ENCODE measurements around the gene LRRC3B.
"Not testable (repeated sequence)": the region's sequence is repeated elsewhere in the genome, so short reads cannot be mapped to it uniquely, and the experiment has no call there.

The LRRC3B gene

GRCh38 chr3:26622621-26623418, at the start of gene LRRC3B:
LRRC3B (plus strand) TSS chr3:26622772; CDS start chr3:26709673, 86,901 bp downstream.
- peak; percentile 70 for DNase-seq (ENCODE audit: low spot score)

DNA sequence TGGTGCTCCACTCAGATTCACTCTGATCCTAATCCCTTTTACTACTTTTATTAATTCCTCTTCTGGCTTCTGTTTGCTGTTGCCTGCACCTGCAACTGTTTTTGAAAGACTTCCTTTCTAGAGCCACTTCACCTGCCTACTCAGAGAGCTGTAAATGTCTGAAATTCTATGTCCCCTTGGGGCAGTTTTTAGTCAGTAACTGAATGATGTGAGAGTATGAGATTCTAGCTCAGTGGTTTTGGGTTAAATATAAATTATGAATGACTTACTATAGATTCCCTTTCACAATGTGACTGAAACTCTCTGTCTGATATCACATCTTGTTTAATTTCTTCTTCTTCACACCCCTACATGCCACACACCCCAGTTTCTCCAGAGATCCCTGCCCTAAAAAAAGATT, 47.8 kb upstream of the LRRC3B start:
- DNase-seq (ENCODE audit: low spot score), result no peak

DNA sequence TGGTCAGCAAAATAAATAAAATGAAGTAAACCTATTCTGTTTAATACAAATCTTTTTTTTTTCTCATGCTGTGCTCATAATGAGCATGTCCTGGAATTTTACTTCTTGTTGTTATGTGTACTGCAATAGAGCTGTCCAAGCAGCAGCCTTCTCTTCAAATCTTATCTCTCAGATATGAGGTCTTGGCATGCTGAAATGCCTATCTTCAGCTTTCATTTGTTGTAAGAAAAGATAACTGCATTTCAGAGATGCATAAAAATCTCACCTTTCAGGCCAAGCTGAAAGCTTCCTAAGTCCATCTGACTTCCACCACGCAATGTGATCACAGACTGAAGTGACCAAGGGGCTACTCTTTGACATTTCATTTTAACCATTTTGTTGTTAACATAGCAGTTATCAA, 43.5 kb upstream of the LRRC3B start:
- DNase-seq (ENCODE audit: low spot score), result no peak

DNA sequence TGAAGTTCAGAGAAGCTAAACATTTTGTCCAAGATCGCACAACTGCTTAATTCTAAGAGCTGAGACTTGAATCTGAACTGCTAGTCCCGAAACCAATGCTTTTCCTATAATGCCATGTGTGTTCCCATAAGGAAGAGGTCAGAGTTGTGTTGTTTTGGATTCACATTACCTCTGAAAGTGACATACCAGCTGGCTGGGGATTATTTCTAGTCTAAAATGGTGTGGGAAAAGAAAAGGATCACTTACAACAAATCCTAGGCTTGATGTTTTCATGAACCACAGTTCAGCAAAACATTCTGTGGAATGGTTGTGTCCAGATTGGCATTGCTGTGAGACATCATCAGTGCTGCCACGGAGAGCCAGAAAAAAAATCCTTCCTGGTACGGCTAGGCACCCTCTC, 35.0 kb upstream of the LRRC3B start:
- no peak for DNase-seq (ENCODE audit: low spot score)

DNA sequence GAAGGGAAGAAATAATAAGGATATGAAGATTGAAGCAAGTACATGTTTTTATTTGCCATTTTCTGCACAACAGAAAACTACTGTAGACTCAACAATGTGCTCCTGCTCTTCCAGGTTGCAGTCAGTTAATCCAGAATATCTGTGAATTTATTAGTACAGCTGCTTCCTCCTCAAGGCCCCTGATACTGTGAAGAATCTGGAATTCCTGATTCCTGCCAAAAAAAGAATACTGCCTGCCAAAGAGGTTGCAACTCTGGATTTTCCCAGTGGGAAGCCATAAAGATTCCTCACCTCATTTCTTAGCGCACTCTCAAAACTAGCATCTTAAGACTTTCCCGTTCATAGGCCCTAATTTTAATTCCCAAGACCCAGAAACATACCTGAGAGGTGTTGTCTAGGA, 33.6 kb upstream of the LRRC3B start:
- DNase-seq (ENCODE audit: low spot score), result no peak

- DNase-seq (ENCODE audit: low spot score), result no peak
Measured at GRCh38 chr3:26589678-26590077, 32.9 kb upstream of the LRRC3B start.

GRCh38 chr3:26590919-26591484, 31.6 kb upstream of the LRRC3B start:
- DNase-seq (ENCODE audit: low spot score), result no peak

DNA sequence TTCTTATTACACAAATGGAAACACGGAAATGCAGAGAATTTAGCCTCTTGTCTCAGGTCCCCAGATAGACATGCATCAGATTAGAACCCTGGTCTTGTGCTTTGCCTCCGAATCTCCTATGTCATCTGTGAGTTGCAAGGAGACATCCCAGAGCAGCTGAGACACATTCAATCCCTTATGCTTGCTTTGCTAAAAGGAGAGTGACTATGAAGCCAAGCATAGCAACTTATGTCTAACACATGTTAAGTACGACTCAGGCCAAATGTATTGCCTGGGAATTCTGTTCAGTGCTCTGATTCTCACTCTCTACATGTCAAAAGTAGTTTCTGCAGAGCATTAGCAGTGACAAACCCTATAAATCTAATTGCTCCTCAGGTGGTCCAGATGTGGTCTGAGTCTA, 30.6 kb upstream of the LRRC3B start:
- no peak for DNase-seq (ENCODE audit: low spot score)

DNA sequence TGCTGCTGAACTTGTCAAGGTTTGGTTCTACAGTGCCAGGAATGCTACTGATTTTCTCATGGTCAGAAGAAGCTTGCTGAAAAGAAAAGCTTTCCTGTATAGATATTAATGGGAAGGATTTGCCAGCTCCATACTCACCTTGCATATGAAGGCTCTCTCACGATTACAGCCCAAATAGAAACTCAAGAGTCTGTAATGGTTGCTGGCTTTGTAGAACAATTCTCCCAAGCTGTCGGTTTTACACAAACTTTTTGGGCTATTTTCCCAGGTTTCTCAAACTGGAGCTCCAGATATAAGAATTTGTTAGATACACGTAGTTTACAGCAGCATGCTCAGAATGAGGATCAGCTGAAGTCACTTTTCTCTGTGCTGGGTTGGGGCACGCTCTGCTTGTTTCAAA, 30.1 kb upstream of the LRRC3B start:
- DNase-seq (ENCODE audit: low spot score), result no peak

GRCh38 chr3:26596335-26596734, 26.2 kb upstream of the LRRC3B start:
- no peak for DNase-seq (ENCODE audit: low spot score)

DNA sequence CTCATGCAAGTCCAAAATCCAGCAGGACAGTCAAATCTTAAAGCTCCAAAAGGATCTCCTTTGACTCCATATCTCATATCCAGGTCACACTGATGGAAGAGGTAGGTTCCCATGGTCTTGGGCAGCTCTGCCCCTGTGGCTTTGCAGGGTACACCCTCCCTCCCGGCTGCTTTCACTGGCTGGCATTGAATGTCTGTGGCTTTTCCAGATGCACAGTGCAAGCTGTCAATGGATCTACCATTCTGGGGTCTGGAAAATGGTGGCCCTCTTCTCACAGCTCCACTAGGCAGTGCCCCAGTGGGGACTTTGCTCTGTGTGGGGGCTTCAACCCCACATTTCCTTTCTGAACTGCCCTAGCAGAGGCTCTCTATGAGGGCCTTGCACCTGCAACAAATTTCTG, 19.3 kb upstream of the LRRC3B start:
- DNase-seq (ENCODE audit: low spot score), result not testable (repeated sequence)

GRCh38 chr3:26603771-26604170, 18.8 kb upstream of the LRRC3B start:
- DNase-seq (ENCODE audit: low spot score), result not testable (repeated sequence)

- no peak for DNase-seq (ENCODE audit: low spot score)
Measured at GRCh38 chr3:26614006-26614685, 8.4 kb upstream of the LRRC3B start.

DNA sequence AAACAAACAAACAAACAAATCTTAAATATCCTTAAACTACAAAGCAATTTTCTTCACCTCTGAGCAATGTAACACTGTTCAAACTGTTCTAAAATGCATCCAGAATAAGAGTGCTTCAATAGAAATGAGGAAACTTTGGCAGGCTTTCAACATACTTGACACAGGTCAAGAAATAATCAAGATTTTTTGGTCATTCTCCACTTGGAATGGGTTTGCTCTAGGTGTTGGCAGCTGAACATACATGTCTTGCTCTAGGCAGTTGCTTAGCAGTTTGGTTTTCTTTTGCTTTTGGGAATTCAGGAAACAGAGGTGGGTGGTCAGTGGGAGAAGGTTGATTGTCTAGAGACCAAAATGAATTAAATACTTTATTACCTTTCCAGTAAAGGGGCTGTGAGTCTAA, 1.4 kb upstream of the LRRC3B start:
- DNase-seq (ENCODE audit: low spot score), result no peak

DNA sequence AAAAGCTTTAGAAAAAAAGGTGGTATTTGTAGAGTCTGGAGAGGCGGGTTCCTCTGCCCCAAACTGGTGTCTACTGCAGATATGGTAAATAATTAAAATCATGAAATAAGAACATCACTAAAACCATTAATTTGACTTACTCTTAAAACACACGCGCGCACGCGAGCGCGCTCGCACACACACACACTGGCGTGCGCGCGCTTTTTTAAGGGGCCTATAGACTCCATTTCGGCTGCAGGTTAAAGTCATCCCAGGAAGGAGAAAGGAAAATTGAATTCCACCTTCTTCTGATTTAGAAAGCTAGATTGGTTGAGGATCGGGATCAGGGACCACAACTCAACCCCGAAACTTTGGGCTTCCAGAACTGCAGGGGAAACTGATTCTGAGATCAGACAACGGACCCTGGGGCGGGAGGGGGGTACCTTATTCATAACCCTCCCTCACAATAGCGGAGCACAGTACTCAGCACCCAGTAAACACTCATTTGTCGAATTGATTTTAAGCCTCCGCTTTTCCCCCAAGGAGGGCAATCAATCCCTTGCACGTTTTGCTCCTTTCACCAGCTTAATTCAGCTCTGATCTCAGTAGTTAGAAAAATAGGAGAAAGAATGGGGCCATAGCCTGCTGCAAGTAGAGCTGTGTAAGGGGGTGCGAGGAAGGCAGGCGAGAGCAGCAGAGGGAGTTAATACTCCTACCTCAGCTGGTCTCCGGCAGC, 509 bp upstream of the LRRC3B start:
- no peak for DNase-seq (ENCODE audit: low spot score)

GRCh38 chr3:26623419-26624208, 1.0 kb downstream of the LRRC3B start:
- DNase-seq (ENCODE audit: low spot score), result peak; percentile 19

DNA sequence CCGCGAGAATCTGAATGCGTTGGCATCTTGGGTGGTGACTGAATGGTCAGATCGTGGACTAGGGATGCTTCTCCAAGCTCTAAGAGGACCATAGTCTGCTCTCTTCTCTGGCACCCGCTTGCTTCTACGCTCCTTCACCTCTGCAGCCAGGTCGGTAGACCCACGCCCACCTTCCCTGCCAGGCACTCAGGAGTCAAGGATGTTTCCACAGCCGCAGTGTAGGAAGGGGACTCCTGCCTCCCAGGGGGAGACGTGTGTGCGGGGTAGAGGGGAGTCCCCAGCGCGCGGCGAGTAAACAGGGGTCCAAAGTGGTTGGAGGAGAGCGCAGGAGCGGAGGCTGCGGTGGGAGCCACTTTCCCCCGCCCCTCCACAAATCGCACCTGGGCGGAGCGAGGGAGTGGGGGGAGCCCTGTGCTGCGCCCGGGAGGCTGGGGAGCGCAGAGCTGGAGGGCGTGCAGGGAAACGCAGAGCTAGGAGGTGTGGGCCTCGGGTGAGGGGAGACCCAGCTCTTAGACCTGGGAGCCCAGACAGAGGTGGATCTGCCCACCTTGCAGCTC, 1.7 kb downstream of the LRRC3B start:
- peak; percentile 24 for DNase-seq (ENCODE audit: low spot score)

- DNase-seq (ENCODE audit: low spot score), result no peak
Measured at GRCh38 chr3:26625187-26625586, 2.6 kb downstream of the LRRC3B start.

DNA sequence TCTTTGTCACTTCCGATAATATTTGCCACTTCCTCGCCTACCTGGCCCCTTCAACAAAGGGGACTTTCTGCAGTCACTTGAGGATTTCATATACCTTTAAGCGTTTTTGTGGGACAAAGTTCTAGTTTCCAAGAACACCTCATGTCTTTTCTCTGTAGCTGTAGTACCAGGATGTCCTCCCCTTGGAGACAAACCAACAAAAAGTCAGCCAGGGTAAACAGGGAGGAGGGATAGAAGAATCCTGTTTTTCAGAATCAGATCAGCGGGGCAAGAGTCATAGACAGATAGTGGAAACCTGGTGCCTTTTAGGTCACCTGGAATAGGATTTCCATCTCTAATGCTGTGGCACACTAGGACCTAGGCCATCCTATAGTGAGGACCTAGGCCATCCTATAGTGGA, 4.5 kb downstream of the LRRC3B start:
- no peak for DNase-seq (ENCODE audit: low spot score)

DNA sequence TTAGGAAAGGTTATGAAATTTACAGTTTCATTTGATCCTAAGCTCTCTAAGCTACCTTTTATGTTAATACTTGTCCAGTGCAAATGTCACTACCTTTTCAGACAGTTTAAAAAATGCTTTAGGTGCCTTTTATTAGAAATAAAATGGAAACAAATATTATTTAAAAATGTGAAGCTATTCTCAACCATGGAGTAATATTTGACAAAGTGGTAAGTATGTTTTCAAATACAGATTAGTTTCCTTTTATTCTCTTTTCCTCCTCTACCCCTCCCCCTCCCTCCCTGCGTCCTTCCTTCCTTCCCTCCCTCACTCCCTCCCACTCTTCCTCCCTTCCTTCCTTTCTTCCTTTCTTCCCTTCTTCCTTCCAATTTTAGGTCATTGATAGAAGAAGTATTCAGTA, 6.3 kb downstream of the LRRC3B start:
- no peak for DNase-seq (ENCODE audit: low spot score)

DNA sequence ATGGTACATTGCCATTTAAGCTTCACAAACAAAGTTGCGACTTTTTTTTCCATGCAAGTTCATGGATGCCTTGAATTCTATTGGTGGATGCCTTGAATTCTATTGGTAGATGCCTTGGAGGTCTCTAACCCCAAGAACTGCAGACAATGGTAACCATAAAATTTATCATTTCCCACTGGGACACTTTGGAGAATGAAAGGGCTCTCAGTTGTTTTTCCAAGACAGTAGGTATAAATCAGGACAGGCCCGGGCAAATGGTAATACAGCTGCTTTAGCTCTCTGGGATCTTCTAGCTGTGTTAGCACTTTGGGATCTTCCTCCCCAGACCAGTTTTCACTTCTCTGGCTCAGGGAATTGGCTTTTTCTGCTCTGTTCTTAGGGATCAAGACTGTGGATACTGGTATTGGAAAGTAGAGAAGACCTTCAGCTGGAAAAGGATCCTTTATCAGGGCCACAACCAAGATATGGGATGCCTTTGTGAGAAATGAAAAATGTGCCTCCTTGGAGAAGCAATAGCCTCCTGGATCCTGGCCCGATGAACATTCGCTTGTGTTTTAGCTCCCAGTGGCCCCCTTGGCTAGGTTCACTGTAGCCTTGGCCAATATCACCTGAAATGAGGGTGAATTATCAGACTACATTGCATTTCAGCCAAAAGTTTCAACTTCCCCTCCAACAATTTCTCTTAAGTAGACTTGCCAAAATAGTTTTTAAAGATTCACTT, 8.3 kb downstream of the LRRC3B start:
- no peak for DNase-seq (ENCODE audit: low spot score)

Measured in D341Med (cell line).